ENCODE data around the gene GPI. TPM values are rescaled to one million over a fixed set of nuclear protein-coding genes. Genes with fewer than 3 reads are reported as not detected.

The GPI gene
- total RNA-seq, 1 donor from 2014 or later = 136 TPM

- Histone ChIP-seq H3K27ac (no peak overlapping the region), H3K27me3 (ENCODE audit: low read depth) (no peaks in the 10 kb centered on the region), H3K9me3 (no peaks in the 10 kb centered on the region), H3K36me3 (peaks cover 81% of the 10 kb centered on the region), H3K4me3 (no peak overlapping the region), H3K4me1 (no peaks in the 10 kb centered on the region)
- ATAC-seq = no peak
- intact Hi-C loops (cut with DNase I) = no loop called here
- DNase-seq = no peak
- no peak for TF ChIP-seq CTCF (IDR thresholded peaks at IDR 0.05)
Observed at GRCh38 chr19:34351382-34351826, 13.6 kb upstream of the GPI start.

- Histone ChIP-seq H3K36me3 (peaks cover 67% of the 10 kb centered on the region), H3K27me3 (ENCODE audit: low read depth) (no peaks in the 10 kb centered on the region), H3K27ac (no peak overlapping the region), H3K4me3 (no peak overlapping the region), H3K9me3 (no peaks in the 10 kb centered on the region), H3K4me1 (peaks cover 3% of the 10 kb centered on the region)
- intact Hi-C loops (cut with DNase I) = no loop called here
- ATAC-seq (no peak), DNase-seq (no peak)
- no peak for TF ChIP-seq CTCF (IDR thresholded peaks at IDR 0.05)
Observed at GRCh38 chr19:34353546-34353945, 11.4 kb upstream of the GPI start.

- DNase-seq (no peak), ATAC-seq (no peak)
- H3K36me3 ChIP-seq = peaks cover 51% of the 10 kb centered on the region
- H3K9me3 ChIP-seq = no peaks in the 10 kb centered on the region
- peaks cover 7% of the 10 kb centered on the region for H3K4me1 ChIP-seq
- TF ChIP-seq CTCF (IDR thresholded peaks at IDR 0.05) = no peak
- intact Hi-C loops (cut with DNase I) = no loop called here
- H3K27me3 ChIP-seq (ENCODE audit: low read depth) = no peaks in the 10 kb centered on the region
- H3K4me3 ChIP-seq = no peak overlapping the region
- no peak overlapping the region for H3K27ac ChIP-seq
Observed at GRCh38 chr19:34355201-34355600, 9.8 kb upstream of the GPI start.

- H3K27me3 ChIP-seq (ENCODE audit: low read depth) = no peaks in the 10 kb centered on the region
- no peaks in the 10 kb centered on the region for H3K9me3 ChIP-seq
- peaks cover 7% of the 10 kb centered on the region for H3K4me1 ChIP-seq
- no peak for ATAC-seq
- no peak overlapping the region for H3K4me3 ChIP-seq
- H3K27ac ChIP-seq = no peak overlapping the region
- no peak for TF ChIP-seq CTCF (IDR thresholded peaks at IDR 0.05)
- peaks cover 39% of the 10 kb centered on the region for H3K36me3 ChIP-seq
- intact Hi-C loops (cut with DNase I) = no loop called here
- no peak for DNase-seq
Observed at GRCh38 chr19:34356875-34357274, 8.1 kb upstream of the GPI start.

- no peak for ATAC-seq
- Histone ChIP-seq H3K36me3 (peaks cover 34% of the 10 kb centered on the region), H3K27ac (no peak overlapping the region), H3K9me3 (no peaks in the 10 kb centered on the region), H3K27me3 (ENCODE audit: low read depth) (no peaks in the 10 kb centered on the region), H3K4me1 (peaks cover 7% of the 10 kb centered on the region), H3K4me3 (no peak overlapping the region)
- no peak for TF ChIP-seq CTCF (IDR thresholded peaks at IDR 0.05)
- intact Hi-C loops (cut with DNase I) = no loop called here
- DNase-seq = no peak
Observed at GRCh38 chr19:34357431-34357830, 7.6 kb upstream of the GPI start.
